NCI-H226 (cell line): ENCODE results near the gene C7orf25.
A peak's percentile ranks its signal among the peaks of the same experiment; 100 is the strongest.

Experiments
- DNase-seq: peaks from one replicate; pipeline ENCODE4 v3.0.0-alpha.2; 2015

The C7orf25 gene

DNA sequence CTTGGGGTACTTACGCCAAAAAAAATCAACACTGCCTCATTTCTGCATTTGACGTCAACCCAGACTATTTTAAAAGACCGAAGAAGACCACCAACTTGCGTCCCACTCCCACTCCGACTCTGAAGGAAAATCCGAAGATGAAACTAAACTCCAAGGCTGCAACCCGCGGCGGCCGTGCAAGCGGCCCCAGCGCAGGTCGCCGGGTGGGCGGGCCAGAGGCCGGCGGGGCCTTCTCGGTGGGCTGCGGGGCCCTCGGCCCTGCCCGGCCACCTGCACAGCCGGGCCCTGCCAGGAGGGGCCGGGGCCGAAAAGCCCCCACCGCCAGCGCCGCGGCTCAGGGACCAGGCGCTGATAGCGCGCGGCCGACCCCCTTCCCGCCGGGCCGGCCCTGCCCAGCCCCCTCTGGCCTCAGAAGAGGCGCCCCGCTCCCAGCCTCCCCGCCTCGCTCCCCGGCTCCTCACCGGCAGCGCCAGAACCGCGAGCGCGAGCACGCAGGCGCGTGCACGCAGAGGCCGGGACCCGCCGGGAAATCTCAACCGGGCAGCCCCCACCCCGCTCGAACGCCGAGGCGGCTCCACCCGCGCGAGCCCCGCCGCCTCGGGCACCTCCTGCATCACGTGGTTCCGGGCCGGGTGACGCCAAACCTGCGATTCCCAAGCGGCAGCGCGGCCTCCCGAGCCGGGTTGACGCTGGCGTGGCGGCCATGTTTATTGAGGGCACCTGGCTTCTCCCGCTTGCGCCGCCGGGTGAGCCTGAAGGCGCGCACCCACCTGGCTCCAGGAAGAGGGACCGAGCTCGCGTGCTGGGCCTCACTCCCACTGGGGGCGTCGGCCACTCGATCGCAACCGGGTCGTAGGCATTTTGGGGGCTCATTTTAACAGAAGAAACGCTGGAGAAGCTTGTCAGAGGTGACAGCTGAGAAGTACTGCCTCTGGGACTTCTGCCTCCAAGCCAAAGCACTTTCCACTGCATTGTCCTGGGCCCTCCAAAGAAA is at the start of gene C7orf25:
TSS of gene C7orf25 (minus strand) at position 617 of the 994 bp plus-strand sequence. CDS start 1,170 bp downstream, outside the sequence.
- DNase-seq = peak; percentile 97

DNA sequence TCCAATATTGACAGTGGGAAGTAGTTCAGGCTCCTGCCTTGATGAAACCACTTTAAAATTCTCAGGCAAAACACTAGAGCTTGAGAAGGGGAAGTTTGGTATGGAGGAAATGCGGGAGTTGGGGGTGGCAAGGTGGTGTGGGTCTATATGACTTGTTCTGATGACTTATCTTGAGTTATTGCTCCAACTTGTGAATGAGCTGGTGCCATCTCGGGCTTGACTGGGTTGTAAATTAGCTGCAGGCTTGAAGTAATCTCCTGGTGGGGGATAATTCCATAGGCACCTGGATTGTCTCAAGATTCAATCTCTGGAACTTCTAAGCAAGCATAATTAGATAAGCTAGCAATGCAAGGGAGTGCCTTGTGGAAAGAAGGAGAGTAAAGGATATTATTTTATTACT is 49.3 kb upstream of the C7orf25 start:
- no peak for DNase-seq

GRCh38 chr7:42960762-42961161 is 48.9 kb upstream of the C7orf25 start:
- no peak for DNase-seq

DNA sequence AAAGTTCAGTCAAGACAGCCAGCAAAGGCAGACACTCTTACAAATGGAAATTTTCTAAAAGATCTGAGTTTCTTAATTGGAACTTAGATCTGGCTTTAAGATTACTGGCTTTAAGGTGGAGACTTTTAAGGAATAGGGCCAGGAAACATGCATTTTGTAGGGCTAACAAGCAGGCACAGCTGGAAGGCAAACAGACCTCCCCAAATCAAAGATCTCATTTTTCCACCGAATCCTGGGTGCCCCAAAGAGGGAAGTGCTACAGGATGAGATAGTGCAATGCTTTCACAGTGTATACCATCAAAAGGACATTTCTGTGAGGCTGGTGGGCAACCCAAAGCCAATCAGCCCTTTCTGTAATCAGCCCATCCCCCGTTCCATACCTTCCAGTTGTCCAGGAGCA is 47.7 kb upstream of the C7orf25 start:
- DNase-seq = no peak

GRCh38 chr7:42956062-42956461 is 44.2 kb upstream of the C7orf25 start:
- no peak for DNase-seq

- DNase-seq = no peak
These were observed 42.1 kb upstream of the C7orf25 start for GRCh38 chr7:42953994-42954393.

- no peak for DNase-seq
These were observed 40.5 kb upstream of the C7orf25 start for GRCh38 chr7:42952328-42952727.

GRCh38 chr7:42950417-42950816 is 38.5 kb upstream of the C7orf25 start:
- DNase-seq = no peak

DNA sequence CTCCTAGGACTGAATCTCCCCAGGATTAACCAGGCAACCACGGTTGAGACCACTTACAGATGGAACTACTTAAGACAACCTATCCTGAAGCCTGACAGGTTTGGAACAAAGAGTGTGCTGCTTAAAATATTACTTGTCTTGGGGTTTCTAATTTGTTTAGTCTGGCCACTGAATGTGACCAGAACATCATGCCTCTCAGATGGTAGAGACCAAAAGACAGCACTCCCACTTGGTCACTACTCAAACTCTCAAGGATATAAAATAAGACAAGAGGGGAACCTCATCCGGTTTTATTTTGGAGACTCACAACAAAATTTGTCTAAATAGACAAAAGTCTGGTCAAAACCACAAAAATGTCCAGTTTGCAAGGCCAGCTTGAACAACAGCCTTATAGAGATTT is 35.7 kb upstream of the C7orf25 start:
- DNase-seq = no peak

DNA sequence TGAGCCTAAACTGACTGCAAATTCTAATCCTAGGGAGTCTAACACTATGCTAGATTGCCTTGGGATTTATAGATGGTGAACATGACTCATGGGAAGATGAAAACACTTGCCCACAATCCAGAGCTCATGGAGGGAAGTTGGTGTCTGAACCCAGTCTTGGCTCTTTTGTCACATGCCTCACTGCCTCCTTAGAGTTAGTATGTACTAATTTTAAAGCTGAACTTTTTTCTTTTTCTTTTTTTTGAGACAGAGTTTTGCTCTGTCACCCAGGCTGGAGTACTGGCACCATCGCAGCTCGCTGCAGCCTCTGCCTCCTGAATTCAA is 34.7 kb upstream of the C7orf25 start:
- no peak for DNase-seq

GRCh38 chr7:42945821-42946626 is 34.2 kb upstream of the C7orf25 start:
- no peak for DNase-seq

GRCh38 chr7:42940985-42941847 is 29.3 kb upstream of the C7orf25 start:
- peak; percentile 55 for DNase-seq

- no peak for DNase-seq
These were observed 27.8 kb upstream of the C7orf25 start for GRCh38 chr7:42939457-42940240.

DNA sequence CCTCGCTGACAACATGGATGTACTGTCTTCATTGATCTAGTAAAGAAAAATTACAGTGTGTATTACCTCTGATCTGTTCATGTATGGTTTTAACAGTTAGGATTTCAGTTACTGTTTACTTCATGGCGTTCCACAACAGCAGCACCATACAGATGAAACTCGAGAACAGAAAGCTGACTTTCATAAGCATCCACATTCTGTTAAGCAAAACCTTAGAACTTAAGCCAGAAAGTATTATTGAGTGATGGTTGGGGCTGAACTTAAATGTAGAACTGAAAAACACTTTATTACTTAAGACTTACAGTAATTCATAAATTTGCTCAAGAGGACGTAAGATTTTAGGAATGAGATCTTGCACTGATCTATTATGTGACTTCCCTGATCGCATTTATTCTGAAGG is 24.0 kb upstream of the C7orf25 start:
- no peak for DNase-seq

DNA sequence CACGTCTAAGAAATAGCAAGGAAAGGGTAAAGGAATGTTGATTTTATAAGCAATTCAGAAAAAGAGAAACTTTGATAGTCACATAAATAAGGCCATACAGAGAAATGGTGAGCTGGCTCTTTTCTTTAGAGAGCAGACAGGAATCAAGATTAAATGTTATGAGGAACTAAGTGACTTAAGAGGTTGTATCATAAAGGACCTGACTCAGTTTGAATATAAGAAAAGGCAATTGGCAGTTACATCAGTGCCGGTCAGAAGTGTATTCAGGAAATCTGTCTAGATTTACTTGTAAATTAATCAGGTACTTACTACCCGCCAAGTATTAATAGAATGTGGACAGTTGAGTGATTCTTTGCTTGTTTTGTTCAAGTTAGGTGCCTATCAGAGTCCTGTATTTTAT is 22.4 kb upstream of the C7orf25 start:
- DNase-seq = no peak

- no peak for DNase-seq
These were observed 21.1 kb upstream of the C7orf25 start for GRCh38 chr7:42932811-42933591.

DNA sequence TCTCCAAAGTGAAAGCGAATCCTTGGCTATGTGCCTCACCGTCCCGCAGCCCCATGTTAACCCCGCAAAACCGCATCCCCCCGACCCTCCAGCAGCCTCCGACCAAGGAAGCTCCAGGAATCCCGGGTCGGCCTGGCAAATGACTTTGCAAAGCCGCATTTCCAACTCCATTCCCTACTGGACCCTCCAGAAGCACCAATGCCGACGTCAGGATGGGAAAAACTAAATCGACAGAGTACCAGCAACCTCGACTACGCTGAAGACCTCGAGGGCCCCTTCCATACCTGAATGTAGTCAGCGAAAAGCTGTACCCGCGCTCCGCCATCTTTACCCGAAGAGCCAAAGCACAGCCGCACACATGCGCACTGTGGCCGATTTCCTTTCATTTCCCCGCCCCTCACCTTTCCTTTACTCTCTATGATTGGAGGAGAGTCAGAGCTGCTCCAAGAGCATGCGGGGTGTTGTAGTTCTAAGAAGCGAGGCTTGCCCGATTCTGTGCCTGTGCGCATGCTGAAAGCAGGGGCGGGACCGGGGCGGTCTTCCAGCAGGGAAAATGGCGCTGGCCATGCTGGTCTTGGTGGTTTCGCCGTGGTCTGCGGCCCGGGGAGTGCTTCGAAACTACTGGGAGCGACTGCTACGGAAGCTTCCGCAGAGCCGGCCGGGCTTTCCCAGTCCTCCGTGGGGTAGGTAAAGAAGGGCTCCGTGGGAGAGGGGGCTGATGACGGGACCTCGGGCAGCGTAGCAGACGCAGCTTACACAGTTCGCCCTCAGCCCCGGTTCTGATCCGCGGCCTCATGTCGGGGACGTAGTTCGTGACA is 20.2 kb upstream of the C7orf25 start, which contains the start of the genes MRPL32 and PSMA2:
TSS of gene MRPL32 (plus strand) at position 543 of the 818 bp plus-strand sequence. CDS start at position 554, 11 bp downstream.
TSS of gene PSMA2 (minus strand) at position 341 of the 818 bp plus-strand sequence. CDS start at position 325, 16 bp downstream.
- DNase-seq = peak; percentile 98

- no peak for DNase-seq
These were observed 19.6 kb upstream of the C7orf25 start for GRCh38 chr7:42931447-42931833.

- peak; percentile 41 for DNase-seq
These were observed 19.0 kb upstream of the C7orf25 start for GRCh38 chr7:42930889-42931288.

- no peak for DNase-seq
These were observed 17.6 kb upstream of the C7orf25 start for GRCh38 chr7:42929449-42929848.
